ENCODE results near the gene APEH. TPM values are rescaled to one million over a fixed set of nuclear protein-coding genes. Genes with fewer than 3 reads are reported as not detected.

The APEH gene
- total and polyA plus RNA-seq, 2 donors (not counting 1 experiment from before 2014, with no cell fraction given), result 79.4 to 96.2 TPM

GRCh38 chr3:49629451-49629850 lies 44.7 kb upstream of the APEH start:
- DNase-seq (no peak), ATAC-seq (ENCODE audit: low read depth) (no peak)
- Mint-ChIP-seq H3K9me3 (ENCODE audit: insufficient read depth) (peaks cover 4% of the 10 kb centered on the region), H3K27ac (no peak overlapping the region), H3K4me1 (no peaks in the 10 kb centered on the region), H3K27me3 (peaks cover 21% of the 10 kb centered on the region), H3K4me3 (no peak overlapping the region)
- no peak overlapping the region for H2AFZ ChIP-seq (ENCODE audit: insufficient read depth, low read depth, low read length, poor library complexity, severe bottlenecking)
- H3K9ac ChIP-seq (ENCODE audit: low read length), result no peak overlapping the region
- intact Hi-C loops (cut with micrococcal nuclease), result no loop called here
- no peaks in the 10 kb centered on the region for H3K36me3 ChIP-seq (replicated peaks in 1 of 2; ENCODE audit: control extremely low read depth in 1 of 2, control insufficient read depth in 1 of 2, extremely low read depth in 1 of 2, insufficient read depth in 2 of 2, low read length in 1 of 2)
- TF ChIP-seq CTCF (IDR thresholded peaks at IDR 0.05) (no peak), EZH2 (IDR thresholded peaks at IDR 0.05; ENCODE audit: borderline replicate concordance, insufficient read depth, low read depth, low read length, poor library complexity, severe bottlenecking) (no peak)
- no peaks in the 10 kb centered on the region for H3K79me2 ChIP-seq (ENCODE audit: control insufficient read depth, insufficient read depth, low read length)
- H3K27me3 ChIP-seq (replicated peaks in 1 of 4; ENCODE audit: control extremely low read depth in 1 of 4, control insufficient read depth in 3 of 4, insufficient read depth in 4 of 4, low read length in 3 of 4), result peaks cover 0 to 16% (median 4%) of the 10 kb centered on the region in 4 experiments
- peaks cover 0 to 8% (median 5%) of the 10 kb centered on the region in 3 donors for H3K9me3 ChIP-seq (ENCODE audit: control extremely low read depth in 1 of 3, control insufficient read depth in 2 of 3, insufficient read depth in 1 of 3, low read length in 2 of 3)
- no peak overlapping the region for H3K4me3 ChIP-seq (ENCODE audit: control extremely low read depth in 1 of 5, extremely low read depth in 1 of 5, insufficient read depth in 1 of 5, low read depth in 2 of 5, low read length in 4 of 5)
- WGBS (ENCODE audit: insufficient coverage), result 88% methylated on average over 4 of the region's 4 CpGs
- no peak overlapping the region for H3K27ac ChIP-seq (ENCODE audit: low read length in 2 of 2)
- H3K4me1 ChIP-seq (ENCODE audit: control insufficient read depth in 2 of 2, insufficient read depth in 2 of 2, low read length in 2 of 2), result no peaks in the 10 kb centered on the region
- POLR2A ChIA-PET, result no interaction called here
- no peak overlapping the region for H3K4me2 ChIP-seq (replicated peaks; ENCODE audit: low read depth, low read length, poor library complexity, severe bottlenecking)
- no peaks in the 10 kb centered on the region for H4K20me1 ChIP-seq (ENCODE audit: control insufficient read depth, insufficient read depth, low read length, poor library complexity, severe bottlenecking)
- CTCF ChIA-PET, result no interaction called here

- Mint-ChIP-seq H3K4me1 (no peaks in the 10 kb centered on the region), H3K27ac (no peak overlapping the region), H3K4me3 (no peak overlapping the region), H3K9me3 (ENCODE audit: insufficient read depth) (peaks cover 4% of the 10 kb centered on the region), H3K27me3 (peaks cover 21% of the 10 kb centered on the region)
- Histone ChIP-seq H3K36me3 (replicated peaks in 1 of 2; ENCODE audit: control extremely low read depth in 1 of 2, control insufficient read depth in 1 of 2, extremely low read depth in 1 of 2, insufficient read depth in 2 of 2, low read length in 1 of 2) (no peaks in the 10 kb centered on the region), H3K9me3 (ENCODE audit: control extremely low read depth in 1 of 3, control insufficient read depth in 2 of 3, insufficient read depth in 1 of 3, low read length in 2 of 3) (peaks cover 0 to 8% (median 5%) of the 10 kb centered on the region in 3 donors), H3K27me3 (replicated peaks in 1 of 4; ENCODE audit: control extremely low read depth in 1 of 4, control insufficient read depth in 3 of 4, insufficient read depth in 4 of 4, low read length in 3 of 4) (peaks cover 0 to 16% (median 4%) of the 10 kb centered on the region in 4 experiments), H3K4me1 (ENCODE audit: control insufficient read depth in 2 of 2, insufficient read depth in 2 of 2, low read length in 2 of 2) (no peaks in the 10 kb centered on the region), H3K4me3 (ENCODE audit: control extremely low read depth in 1 of 5, extremely low read depth in 1 of 5, insufficient read depth in 1 of 5, low read depth in 2 of 5, low read length in 4 of 5) (no peak overlapping the region), H3K9ac (ENCODE audit: low read length) (no peak overlapping the region), H3K79me2 (ENCODE audit: control insufficient read depth, insufficient read depth, low read length) (no peaks in the 10 kb centered on the region), H3K27ac (ENCODE audit: low read length in 2 of 2) (no peak overlapping the region), H2AFZ (ENCODE audit: insufficient read depth, low read depth, low read length, poor library complexity, severe bottlenecking) (no peak overlapping the region), H4K20me1 (ENCODE audit: control insufficient read depth, insufficient read depth, low read length, poor library complexity, severe bottlenecking) (no peaks in the 10 kb centered on the region), H3K4me2 (replicated peaks; ENCODE audit: low read depth, low read length, poor library complexity, severe bottlenecking) (no peak overlapping the region)
- ChIA-PET POLR2A (no interaction called here), CTCF (no interaction called here)
- ATAC-seq (ENCODE audit: low read depth), result no peak
- TF ChIP-seq CTCF (IDR thresholded peaks at IDR 0.05) (no peak), EZH2 (IDR thresholded peaks at IDR 0.05; ENCODE audit: borderline replicate concordance, insufficient read depth, low read depth, low read length, poor library complexity, severe bottlenecking) (no peak)
- DNase-seq, result no peak
- 100% methylated on average over 3 of the region's 6 CpGs for WGBS (ENCODE audit: insufficient coverage)
- intact Hi-C loops (cut with micrococcal nuclease), result no loop called here
These were observed 44.3 kb upstream of the APEH start for GRCh38 chr3:49629866-49630265.

All from B cell (primary cell).